GM19351 (cell line): ENCODE results near the gene THSD7B.
"Not testable (repeated sequence)": the region's sequence is repeated elsewhere in the genome, so short reads cannot be mapped to it uniquely, and the experiment has no call there.

ENCODE experiments used
- ATAC-seq: cut with Tn5 transposase; IDR thresholded peaks from one replicate; pipeline ENCODE4 v1.9.1; 2021; ENCODE audit warnings: mild to moderate bottlenecking, moderate library complexity; ENCODE audit not compliant: unreplicated experiment

Gene THSD7B

GRCh38 chr2:137039482-137040152, 274.3 kb downstream of the THSD7B start:
- no peak for ATAC-seq

DNA sequence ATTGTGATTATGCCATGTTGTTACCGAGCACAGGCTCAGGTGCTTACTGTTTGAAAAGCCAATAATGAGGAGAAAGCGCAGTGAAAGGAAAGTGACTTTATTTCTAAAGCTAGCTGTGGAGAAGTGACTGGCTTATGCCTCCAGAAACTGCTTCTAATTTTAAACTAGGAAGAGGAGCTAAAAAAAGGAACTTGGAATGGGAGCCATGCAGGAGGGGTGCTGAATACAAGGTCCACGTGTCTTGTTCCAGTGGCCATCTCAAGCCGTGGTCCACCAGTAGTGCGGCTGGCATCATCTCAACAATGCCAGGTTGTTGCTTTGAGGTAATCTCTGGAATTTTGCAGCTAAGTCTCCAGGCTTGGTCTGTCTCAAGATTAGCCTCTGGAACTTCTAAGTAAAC, 282.0 kb downstream of the THSD7B start:
- no peak for ATAC-seq

DNA sequence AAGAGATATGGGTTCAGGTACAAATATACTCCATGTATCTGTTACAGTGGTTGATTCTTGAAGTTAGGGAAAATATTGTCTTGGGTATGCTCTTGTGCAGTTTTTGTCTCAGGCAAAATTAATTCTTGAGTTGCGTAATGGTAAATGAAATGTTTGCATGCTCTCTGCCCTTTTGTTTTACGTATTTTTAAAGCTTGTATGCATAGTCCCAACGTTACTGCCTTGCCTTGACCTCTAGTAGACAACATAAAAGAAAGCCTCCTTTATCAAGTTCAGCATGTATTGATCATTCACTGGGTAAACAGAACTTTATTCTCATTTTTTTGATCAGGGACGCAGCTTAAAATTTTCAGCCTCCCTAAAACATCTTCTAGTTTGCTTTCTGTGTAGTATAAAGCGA, 283.1 kb downstream of the THSD7B start:
- no peak for ATAC-seq

DNA sequence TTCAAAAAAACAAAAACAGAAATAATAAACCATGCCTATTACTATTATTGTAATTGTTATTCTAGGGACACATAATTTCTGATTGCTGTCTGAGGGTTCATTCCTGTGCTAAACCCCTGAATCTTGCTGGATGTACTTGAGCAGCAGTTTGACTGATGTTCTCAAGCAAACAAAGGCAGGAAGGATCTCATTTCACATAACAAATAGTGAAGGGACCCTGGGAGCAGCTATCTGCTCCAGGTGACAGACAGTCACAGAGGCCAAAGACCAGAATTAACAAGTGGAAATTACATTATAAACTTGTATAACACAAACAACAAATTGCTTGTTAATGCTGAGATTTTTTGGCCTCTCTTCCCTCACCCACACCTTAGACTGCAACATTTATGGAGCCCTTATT, 284.2 kb downstream of the THSD7B start:
- no peak for ATAC-seq

- ATAC-seq, result peak; percentile 75
Observed at GRCh38 chr2:137050949-137051348, 285.6 kb downstream of the THSD7B start.

- no peak for ATAC-seq
Observed at GRCh38 chr2:137051778-137052398, 286.5 kb downstream of the THSD7B start.

- no peak for ATAC-seq
Observed at GRCh38 chr2:137056704-137057103, 291.4 kb downstream of the THSD7B start.

- not testable (repeated sequence) for ATAC-seq
Observed at GRCh38 chr2:137076111-137076765, 310.9 kb downstream of the THSD7B start.

GRCh38 chr2:137091704-137092103, 326.4 kb downstream of the THSD7B start:
- ATAC-seq, result no peak

DNA sequence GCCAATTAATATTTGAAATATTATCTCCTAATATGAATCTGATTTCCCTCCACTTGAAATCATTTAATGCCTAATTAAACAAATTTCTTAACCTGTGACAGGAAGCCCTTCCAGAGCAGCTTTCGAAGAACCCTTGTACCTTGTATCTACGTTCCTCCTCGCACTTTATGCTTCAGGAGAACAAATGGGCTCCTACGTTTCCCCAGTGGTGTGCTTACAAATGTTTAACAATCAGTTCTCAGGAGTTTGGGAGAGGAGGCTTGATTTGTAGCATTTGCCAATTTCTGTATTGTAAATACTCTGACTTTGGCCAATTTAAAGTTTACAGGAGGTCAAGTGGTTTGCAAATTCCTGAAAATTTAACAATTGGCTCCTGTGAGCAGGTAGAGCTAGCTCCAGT, 327.8 kb downstream of the THSD7B start:
- ATAC-seq, result no peak

GRCh38 chr2:137096187-137096586, 330.8 kb downstream of the THSD7B start:
- no peak for ATAC-seq

GRCh38 chr2:137096693-137097092, 331.3 kb downstream of the THSD7B start:
- no peak for ATAC-seq

DNA sequence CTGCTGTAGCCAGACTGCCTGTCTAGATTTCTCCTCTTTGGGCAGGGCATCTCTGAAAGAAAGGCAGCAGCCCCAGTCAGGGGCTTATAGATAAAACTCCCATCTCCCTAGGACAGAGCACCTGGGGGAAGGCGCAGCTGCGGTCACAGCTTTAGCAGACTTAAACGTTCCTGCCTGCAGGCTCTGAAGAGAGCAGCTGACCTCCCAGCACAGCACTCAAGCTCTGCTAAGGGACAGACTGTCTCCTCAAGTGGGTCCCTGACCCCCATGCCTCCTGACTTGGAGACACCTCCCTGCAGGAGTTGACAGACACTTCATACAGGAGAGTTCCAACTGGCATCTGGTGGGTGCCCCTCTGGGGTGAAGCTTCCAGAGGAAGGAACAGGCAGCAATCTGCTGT, 336.5 kb downstream of the THSD7B start:
- ATAC-seq, result not testable (repeated sequence)

GRCh38 chr2:137107904-137108303, 342.6 kb downstream of the THSD7B start:
- ATAC-seq, result no peak

DNA sequence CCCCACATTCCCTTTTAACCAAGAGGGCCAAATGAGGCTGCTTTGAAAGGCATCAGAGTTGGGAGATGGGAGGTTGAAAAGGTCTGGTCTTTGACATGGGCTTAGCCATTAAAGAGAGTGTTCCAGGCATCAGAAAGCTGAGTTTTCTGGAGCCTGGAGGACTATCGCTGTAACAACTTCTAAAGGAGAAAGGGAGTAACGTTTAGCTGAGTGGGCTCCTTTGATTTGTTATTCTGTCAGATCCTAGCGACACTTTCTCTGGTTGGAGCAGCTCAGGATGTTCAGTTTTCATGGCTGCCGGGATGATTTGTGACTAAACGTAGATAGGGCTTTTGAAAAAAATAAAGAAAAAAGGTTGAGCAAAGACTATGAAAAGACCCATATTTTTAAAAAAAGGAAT, 346.6 kb downstream of the THSD7B start:
- ATAC-seq, result no peak

DNA sequence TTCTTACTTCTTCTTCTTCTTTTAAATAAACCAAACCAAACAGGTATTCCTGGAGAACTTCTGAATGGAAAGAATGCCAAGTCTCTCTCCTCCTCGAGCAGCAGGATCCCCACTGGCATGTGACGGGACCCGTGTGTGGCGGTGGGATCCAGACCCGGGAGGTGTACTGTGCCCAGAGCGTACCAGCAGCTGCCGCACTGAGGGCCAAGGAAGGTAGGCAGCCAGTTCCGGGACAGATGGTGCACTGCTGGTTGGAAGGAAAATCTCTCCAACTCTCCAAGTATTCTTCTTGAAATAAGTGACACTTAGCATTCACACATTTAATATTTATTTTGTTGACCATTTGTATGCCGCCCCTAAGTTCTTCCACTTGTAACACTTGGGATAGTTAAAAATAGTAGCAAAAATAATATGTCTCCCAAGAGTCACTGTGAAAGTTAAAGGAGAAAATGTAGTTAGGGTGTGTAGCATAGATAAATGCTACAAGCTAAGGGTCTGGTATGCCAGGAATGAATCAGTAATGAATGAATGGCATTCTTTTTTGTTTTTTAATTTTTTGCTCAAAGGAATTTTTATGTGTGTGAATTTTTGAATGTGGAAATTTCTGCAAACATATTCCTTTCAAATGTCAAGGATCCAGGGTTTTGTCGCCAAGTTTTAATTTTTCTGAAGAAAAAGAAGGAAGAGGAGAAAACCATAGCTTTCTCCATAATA, 349.9 kb downstream of the THSD7B start:
- ATAC-seq, result no peak

- no peak for ATAC-seq
Observed at GRCh38 chr2:137115795-137116089, 350.4 kb downstream of the THSD7B start.

- no peak for ATAC-seq
Observed at GRCh38 chr2:137117385-137117784, 352.0 kb downstream of the THSD7B start.

GRCh38 chr2:137118140-137118539, 352.8 kb downstream of the THSD7B start:
- ATAC-seq, result no peak

- ATAC-seq, result no peak
Observed at GRCh38 chr2:137123226-137123625, 357.9 kb downstream of the THSD7B start.

DNA sequence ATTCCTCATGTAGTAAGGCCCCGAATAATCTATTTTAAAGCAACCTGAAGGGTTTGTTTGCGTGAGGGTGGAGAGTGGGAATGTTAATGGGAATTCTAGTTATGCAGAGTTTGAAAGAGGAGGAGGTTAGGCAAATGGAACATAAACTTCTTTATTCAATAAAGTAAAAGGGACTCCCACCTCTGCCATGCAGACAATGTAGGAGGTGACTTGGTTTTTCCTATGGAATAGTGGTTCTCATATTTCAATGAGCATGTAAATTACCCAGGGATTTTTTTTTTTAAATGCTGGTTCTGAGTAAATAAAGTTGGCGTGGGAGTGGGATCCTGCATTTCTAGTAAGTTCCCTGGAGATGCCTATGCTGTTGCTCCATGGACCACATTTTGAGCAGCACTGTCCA, 367.9 kb downstream of the THSD7B start:
- no peak for ATAC-seq

DNA sequence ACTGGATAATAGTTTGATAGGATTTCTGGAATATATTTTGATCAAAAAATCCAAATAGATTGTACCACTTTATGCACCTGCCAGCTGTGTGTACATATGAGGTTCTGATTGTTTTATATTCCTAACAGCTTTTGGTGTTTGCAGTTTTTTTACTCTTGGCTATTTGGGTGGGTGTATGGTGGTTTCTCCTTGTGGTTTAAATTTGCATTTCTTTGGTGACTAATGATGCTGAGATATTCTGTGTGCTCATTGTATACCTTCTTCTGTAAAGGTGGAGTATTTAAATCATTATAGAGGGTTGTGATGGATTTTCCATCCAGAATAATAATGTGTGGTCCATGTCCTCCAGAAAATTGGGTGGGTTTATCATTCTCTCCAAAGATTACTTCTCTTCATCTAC, 372.9 kb downstream of the THSD7B start:
- peak; percentile 52 for ATAC-seq
